ENCODE measurements around the gene ETHE1.

The ETHE1 gene

DNA sequence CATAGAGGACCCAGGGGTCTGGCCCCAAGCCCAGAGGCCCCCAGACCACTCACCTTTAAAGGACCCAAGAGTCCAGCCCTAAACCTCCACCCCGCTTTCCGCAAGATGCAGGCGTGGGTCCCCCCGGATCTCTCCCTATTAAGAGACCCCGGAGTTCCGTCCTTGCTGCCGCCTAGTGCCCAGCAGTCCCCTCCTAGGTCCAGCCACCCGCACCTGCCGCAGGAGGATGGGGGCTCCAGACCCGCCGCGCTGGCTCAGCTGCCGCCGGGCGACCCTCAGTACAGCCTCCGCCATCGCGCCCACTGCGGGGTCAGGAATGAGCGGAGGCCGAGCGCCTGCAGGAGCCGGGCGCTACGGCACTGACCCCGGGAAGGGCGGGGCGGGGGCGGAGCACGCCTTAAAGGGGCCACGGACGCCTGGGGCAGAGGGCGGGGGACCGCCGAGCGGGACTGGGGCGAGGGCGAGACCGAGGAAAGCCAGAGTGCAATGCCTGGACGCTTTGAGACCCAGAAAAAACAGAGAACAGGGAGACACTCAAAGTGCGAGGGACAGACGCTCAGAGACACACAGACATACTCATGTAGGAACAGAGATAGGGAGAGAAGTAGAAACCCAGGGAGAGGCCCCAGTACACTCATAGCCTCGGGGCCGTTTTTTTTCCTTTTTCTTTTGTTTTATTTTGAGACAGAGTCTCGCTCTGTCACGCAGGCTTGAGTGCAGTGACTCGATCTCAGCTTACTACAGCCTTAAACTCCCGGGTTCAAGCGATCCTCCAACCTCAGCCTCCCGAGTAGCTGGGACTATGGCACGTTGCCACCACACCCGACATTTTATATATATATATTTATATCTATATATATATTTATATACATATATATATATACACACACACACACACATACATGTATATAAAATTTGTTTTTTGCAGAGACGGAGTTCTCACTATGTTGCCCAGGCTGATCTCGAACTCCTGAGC, at the start of gene ETHE1:
TSS of gene ETHE1 (minus strand) at position 318 of the 976 bp plus-strand sequence. CDS start at position 294, 24 bp downstream.
- TF ChIP-seq, protein P1, sequence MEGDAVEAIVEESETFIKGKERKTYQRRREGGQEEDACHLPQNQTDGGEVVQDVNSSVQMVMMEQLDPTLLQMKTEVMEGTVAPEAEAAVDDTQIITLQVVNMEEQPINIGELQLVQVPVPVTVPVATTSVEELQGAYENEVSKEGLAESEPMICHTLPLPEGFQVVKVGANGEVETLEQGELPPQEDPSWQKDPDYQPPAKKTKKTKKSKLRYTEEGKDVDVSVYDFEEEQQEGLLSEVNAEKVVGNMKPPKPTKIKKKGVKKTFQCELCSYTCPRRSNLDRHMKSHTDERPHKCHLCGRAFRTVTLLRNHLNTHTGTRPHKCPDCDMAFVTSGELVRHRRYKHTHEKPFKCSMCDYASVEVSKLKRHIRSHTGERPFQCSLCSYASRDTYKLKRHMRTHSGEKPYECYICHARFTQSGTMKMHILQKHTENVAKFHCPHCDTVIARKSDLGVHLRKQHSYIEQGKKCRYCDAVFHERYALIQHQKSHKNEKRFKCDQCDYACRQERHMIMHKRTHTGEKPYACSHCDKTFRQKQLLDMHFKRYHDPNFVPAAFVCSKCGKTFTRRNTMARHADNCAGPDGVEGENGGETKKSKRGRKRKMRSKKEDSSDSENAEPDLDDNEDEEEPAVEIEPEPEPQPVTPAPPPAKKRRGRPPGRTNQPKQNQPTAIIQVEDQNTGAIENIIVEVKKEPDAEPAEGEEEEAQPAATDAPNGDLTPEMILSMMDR (conservative IDR thresholded peaks at IDR 0.05), result no peak
- H3K27ac ChIP-seq, result peak within 1 kb of the TSS; percentile 76

- H3K27ac ChIP-seq, result peak overlapping the region; percentile 88
These were observed 49.2 kb upstream of the ETHE1 start for GRCh38 chr19:43575955-43576878.

DNA sequence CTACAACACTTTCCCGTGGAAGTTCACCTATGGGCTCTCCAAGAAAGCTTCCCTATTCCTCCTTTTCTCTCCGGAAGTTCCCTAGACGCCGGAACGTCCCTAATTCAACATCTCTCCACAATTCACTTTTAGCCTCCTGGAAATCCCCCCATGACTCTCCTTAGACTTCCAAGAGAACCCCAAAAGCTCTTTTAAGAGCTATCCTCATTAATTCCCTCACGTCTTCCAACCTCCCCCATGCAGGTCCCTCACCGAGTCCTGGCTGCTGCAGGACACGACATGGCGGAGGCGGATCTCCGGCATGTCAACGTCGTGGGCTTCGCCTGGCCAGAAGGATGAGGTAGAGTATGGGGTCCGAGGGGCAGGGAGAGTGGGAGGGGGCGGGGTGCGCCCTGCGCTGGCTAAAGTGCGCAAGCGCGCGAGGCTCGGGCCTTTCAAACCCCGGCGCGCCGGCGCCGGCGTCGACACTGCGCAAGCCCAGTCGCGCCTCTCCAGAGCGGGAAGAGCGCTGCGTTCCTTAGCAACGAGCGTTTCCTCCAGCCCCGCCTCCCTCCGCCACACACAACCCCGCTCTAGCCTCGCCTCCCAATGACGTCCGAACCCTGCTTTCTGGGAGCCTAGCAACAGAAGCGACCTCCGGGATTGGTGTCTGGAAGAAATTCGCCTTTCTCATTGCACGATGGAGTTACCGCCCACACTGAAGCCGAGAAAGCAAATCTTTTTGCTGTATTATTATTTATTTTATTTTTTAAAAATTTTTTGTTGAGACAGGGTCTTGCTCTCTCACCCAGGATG, 48.4 kb upstream of the ETHE1 start, which contains the start of the genes PINLYP and XRCC1:
TSS of gene PINLYP (plus strand) at position 646 of the 795 bp plus-strand sequence. CDS start 1,391 bp downstream, outside the sequence.
TSS of gene XRCC1 (minus strand) at position 372 of the 795 bp plus-strand sequence. CDS start at position 303, 69 bp downstream.
- H3K27ac ChIP-seq, result peak within 1 kb of the TSS; percentile 88
- TF ChIP-seq, protein P1 (conservative IDR thresholded peaks at IDR 0.05), result no peak

More at GRCh38 chr19:43575955-43576878, 49.2 kb upstream of the ETHE1 start:
- TF ChIP-seq, protein P1 (conservative IDR thresholded peaks at IDR 0.05), result no peak

DNA sequence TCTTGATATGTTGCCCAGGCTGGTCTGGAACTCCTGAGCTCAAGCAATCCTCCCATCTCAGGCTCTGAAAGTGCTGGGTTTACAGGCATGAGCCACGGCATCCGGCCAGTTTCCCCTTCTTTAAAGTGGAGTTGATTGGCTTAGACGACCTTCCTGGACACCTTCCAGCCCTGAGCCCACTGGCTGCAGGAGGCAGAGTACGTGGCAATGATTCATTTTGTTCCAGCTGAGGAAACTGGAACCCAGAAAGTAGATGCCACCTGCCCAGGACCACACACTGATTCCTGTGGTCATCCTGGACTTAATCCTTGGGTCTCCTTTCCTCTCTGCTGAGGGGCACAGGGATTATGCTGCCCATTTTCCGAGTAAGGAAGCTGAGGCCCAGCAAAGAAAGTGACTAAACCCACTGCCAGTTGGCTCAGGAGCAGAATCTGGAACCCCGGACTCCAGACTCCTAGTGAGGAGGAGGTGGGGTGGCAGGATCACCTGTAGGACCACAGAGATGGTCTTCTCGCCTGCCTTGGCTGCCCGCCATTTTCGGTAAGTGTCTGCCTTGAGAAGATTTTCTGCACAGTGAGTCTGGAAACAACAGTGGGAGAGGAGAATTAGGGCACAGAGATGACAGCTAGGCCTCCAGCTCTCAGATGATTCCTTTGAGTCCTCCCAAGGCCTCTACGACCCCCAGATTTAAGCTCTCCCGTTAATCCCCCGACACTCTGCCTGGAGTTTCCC, 47.6 kb upstream of the ETHE1 start:
- TF ChIP-seq, protein P1 (conservative IDR thresholded peaks at IDR 0.05), result no peak
- H3K27ac ChIP-seq, result peak overlapping the region; percentile 88

GRCh38 chr19:43572171-43572588, 45.2 kb upstream of the ETHE1 start:
- TF ChIP-seq, protein P1 (conservative IDR thresholded peaks at IDR 0.05), result no peak
- no peak overlapping the region for H3K27ac ChIP-seq

GRCh38 chr19:43570174-43570791, 43.3 kb upstream of the ETHE1 start:
- TF ChIP-seq, protein P1 (conservative IDR thresholded peaks at IDR 0.05), result no peak
- H3K27ac ChIP-seq, result no peak overlapping the region

All from VCaP (cell line).